Osteoblast (primary cell): ENCODE measurements around the gene KDM3A. TPM values are rescaled to one million over a fixed set of nuclear protein-coding genes. Genes with fewer than 3 reads are reported as not detected.

Experiments used
- DNase-seq: peaks from one replicate; pipeline ENCODE4 v3.0.0; 2011; ENCODE audit warnings: low spot score, mixed read lengths; ENCODE audit not compliant: insufficient read length; ENCODE audit errors: missing footprints
- H2AFZ ChIP-seq: 2 replicates; pipeline ENCODE4 v1.6.0; 2011; ENCODE audit warnings: mild to moderate bottlenecking, low read length
- H3K27ac ChIP-seq: 2 replicates; pipeline ENCODE4 v1.5.1; 2011; ENCODE audit warnings: mild to moderate bottlenecking, low read depth, low read length, moderate library complexity
- H3K27me3 ChIP-seq: 2 replicates; pipeline ENCODE4 v1.6.0; 2012; ENCODE audit warnings: mild to moderate bottlenecking, control low read depth, inconsistent platforms, low read length, moderate library complexity; ENCODE audit not compliant: insufficient read depth
- H3K36me3 ChIP-seq: 2 replicates; pipeline ENCODE4 v1.5.1; 2011; ENCODE audit warnings: mild to moderate bottlenecking, low read length, control low read depth, moderate library complexity; ENCODE audit not compliant: insufficient read depth
- H3K4me1 ChIP-seq: 2 replicates; pipeline ENCODE4 v1.5.1; 2011; ENCODE audit warnings: mild to moderate bottlenecking, low read length, control low read depth, moderate library complexity; ENCODE audit not compliant: insufficient read depth
- H3K4me2 ChIP-seq: 2 replicates; pipeline ENCODE4 v1.6.0; 2011; ENCODE audit warnings: mild to moderate bottlenecking, low read length; ENCODE audit not compliant: insufficient read depth
- H3K4me3 ChIP-seq: fragments of 200-600 bp; sonication (generic); 3 replicates; pipeline ENCODE4 v1.5.1; 2012; ENCODE audit warnings: mild to moderate bottlenecking, low read length, inconsistent platforms; ENCODE audit not compliant: insufficient read depth
- H3K79me2 ChIP-seq: 2 replicates; pipeline ENCODE4 v1.6.0; 2012; ENCODE audit warnings: mild to moderate bottlenecking, low read length, control low read depth, inconsistent platforms; ENCODE audit not compliant: insufficient read depth
- H3K9me3 ChIP-seq: 2 replicates; pipeline ENCODE4 v1.5.1; 2011; ENCODE audit warnings: low read depth, low read length, control low read depth
- H4K20me1 ChIP-seq: 2 replicates; pipeline ENCODE4 v1.6.0; 2012; ENCODE audit warnings: mild to moderate bottlenecking, low read length, control low read depth; ENCODE audit not compliant: insufficient read depth
- CTCF ChIP-seq: IDR thresholded peaks from 2 replicates; pipeline ENCODE4 v1.5.1; 2011; ENCODE audit warnings: mild to moderate bottlenecking, low read depth, low read length, moderate library complexity; ENCODE audit errors: extremely low read depth
- total RNA-seq: library from RNA; depleted of rRNA; stranded (reverse); fragments of >200 nt; gene quantifications from 2 replicates; pipeline ENCODE4 v1.2.3, GENCODE V29; 2012

The KDM3A gene
- total RNA-seq, 1 donor, result 36.9 TPM

GRCh38 chr2:86468162-86469033, 27.2 kb downstream of the KDM3A start:
- Histone ChIP-seq H3K4me1 (no peaks in the 10 kb centered on the region), H3K4me2 (no peak overlapping the region), H3K27me3 (no peaks in the 10 kb centered on the region), H2AFZ (no peak overlapping the region), H3K4me3 (no peak overlapping the region), H3K79me2 (no peaks in the 10 kb centered on the region), H3K27ac (no peak overlapping the region), H3K36me3 (peaks cover 51% of the 10 kb centered on the region), H3K9me3 (no peaks in the 10 kb centered on the region), H4K20me1 (no peaks in the 10 kb centered on the region)
- no peak for TF ChIP-seq CTCF
- DNase-seq, result no peak

DNA sequence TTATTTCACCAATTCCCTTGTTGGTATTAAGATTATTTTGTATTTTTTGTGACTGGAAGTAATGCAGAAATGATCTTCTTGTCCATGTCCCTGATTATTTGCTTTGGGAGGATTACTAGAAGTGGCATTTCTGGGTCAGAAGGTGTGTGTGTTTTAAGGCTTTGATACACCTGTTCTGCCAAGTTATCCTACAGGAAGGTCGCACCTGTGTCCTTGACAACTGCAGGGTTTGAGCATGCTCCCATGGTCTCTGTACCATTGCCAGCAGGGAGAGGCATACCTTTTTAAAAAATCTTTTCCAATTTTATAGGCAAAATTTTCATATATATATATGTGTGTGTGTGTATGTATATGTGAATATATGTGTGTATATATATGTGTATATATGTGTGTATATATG, 29.7 kb downstream of the KDM3A start:
- Histone ChIP-seq H3K4me3 (no peak overlapping the region), H3K27me3 (no peaks in the 10 kb centered on the region), H3K4me1 (peaks cover 6% of the 10 kb centered on the region), H3K27ac (no peak overlapping the region), H3K36me3 (peaks cover 36% of the 10 kb centered on the region), H3K9me3 (no peaks in the 10 kb centered on the region), H3K4me2 (no peak overlapping the region), H4K20me1 (no peaks in the 10 kb centered on the region), H3K79me2 (no peaks in the 10 kb centered on the region), H2AFZ (no peak overlapping the region)
- DNase-seq, result no peak
- TF ChIP-seq CTCF, result no peak

GRCh38 chr2:86471637-86472036, 30.5 kb downstream of the KDM3A start:
- Histone ChIP-seq H4K20me1 (peaks cover 2% of the 10 kb centered on the region), H3K4me1 (peaks cover 12% of the 10 kb centered on the region), H3K36me3 (peaks cover 32% of the 10 kb centered on the region), H3K4me3 (no peak overlapping the region), H3K79me2 (no peaks in the 10 kb centered on the region), H3K9me3 (no peaks in the 10 kb centered on the region), H2AFZ (no peak overlapping the region), H3K4me2 (no peak overlapping the region), H3K27me3 (no peaks in the 10 kb centered on the region), H3K27ac (no peak overlapping the region)
- DNase-seq, result no peak
- TF ChIP-seq CTCF, result no peak

GRCh38 chr2:86476092-86476491, 34.9 kb downstream of the KDM3A start:
- H3K4me1 ChIP-seq, result peaks cover 24% of the 10 kb centered on the region
- H3K79me2 ChIP-seq, result no peaks in the 10 kb centered on the region
- peaks cover 45% of the 10 kb centered on the region for H3K36me3 ChIP-seq
- H3K27me3 ChIP-seq, result no peaks in the 10 kb centered on the region
- no peak for TF ChIP-seq CTCF
- H2AFZ ChIP-seq, result no peak overlapping the region
- H3K27ac ChIP-seq, result peak overlapping the region; percentile 32
- peak overlapping the region; percentile 33 for H3K4me2 ChIP-seq
- no peak overlapping the region for H3K4me3 ChIP-seq
- DNase-seq, result no peak
- H4K20me1 ChIP-seq, result peaks cover 12% of the 10 kb centered on the region
- H3K9me3 ChIP-seq, result no peaks in the 10 kb centered on the region
